NT2/D1 (cell line): ENCODE data around the gene DCUN1D3.

Experiments used
- DNase-seq: peaks from one replicate; pipeline ENCODE4 v3.0.0-alpha.2; 2011; ENCODE audit warnings: low read depth, low spot score
- H3K27me3 ChIP-seq: 2 replicates; pipeline ENCODE4 v1.6.0; 2011; ENCODE audit warnings: mild to moderate bottlenecking; ENCODE audit not compliant: insufficient read length, insufficient read depth
- H3K36me3 ChIP-seq: 2 replicates; pipeline ENCODE4 v1.6.1; 2011; ENCODE audit warnings: mild to moderate bottlenecking, low read length, mixed read lengths; ENCODE audit not compliant: insufficient read depth, insufficient read length
- H3K4me1 ChIP-seq: 2 replicates; pipeline ENCODE4 v1.5.1; 2011; ENCODE audit not compliant: insufficient read depth, insufficient read length
- H3K4me3 ChIP-seq: 2 replicates; pipeline ENCODE4 v1.5.1; 2011; ENCODE audit warnings: low read depth; ENCODE audit not compliant: insufficient read length
- H3K9ac ChIP-seq: 2 replicates; pipeline ENCODE4 v1.6.0; 2011; ENCODE audit warnings: low read depth; ENCODE audit not compliant: insufficient read length
- H3K9me3 ChIP-seq: 2 replicates; pipeline ENCODE4 v1.5.1; 2011; ENCODE audit warnings: mild to moderate bottlenecking, low read length; ENCODE audit not compliant: insufficient read depth
- SUZ12 ChIP-seq: IDR thresholded peaks from 2 replicates; pipeline ENCODE4 v1.6.1; 2011; ENCODE audit not compliant: insufficient read length, insufficient read depth; ENCODE audit errors: extremely low read depth
- YY1 ChIP-seq: IDR thresholded peaks from 2 replicates; pipeline ENCODE4 v1.6.1; 2011; ENCODE audit not compliant: insufficient read length, insufficient read depth
- ZNF274 ChIP-seq: IDR thresholded peaks from 2 replicates; pipeline ENCODE4 v1.6.1; 2011; ENCODE audit warnings: mild to moderate bottlenecking, low read depth, low read length

DCUN1D3 gene

GRCh38 chr16:20894388-20894787, 5.8 kb downstream of the DCUN1D3 start:
- Histone ChIP-seq H3K9ac (no peak overlapping the region), H3K9me3 (no peaks in the 10 kb centered on the region), H3K36me3 (peaks cover 52% of the 10 kb centered on the region), H3K4me1 (peaks cover 7% of the 10 kb centered on the region), H3K27me3 (no peaks in the 10 kb centered on the region), H3K4me3 (no peak overlapping the region)
- DNase-seq, result no peak
- TF ChIP-seq SUZ12 (no peak), ZNF274 (no peak), YY1 (no peak)

GRCh38 chr16:20889625-20890275, 10.4 kb downstream of the DCUN1D3 start:
- DNase-seq, result peak; percentile 38
- TF ChIP-seq ZNF274, result no peak
- TF ChIP-seq SUZ12, result no peak
- TF ChIP-seq YY1, result no peak
- no peak overlapping the region for H3K4me3 ChIP-seq
- no peaks in the 10 kb centered on the region for H3K27me3 ChIP-seq
- H3K36me3 ChIP-seq, result peaks cover 39% of the 10 kb centered on the region
- H3K9me3 ChIP-seq, result no peaks in the 10 kb centered on the region
- H3K9ac ChIP-seq, result no peak overlapping the region
- peaks cover 7% of the 10 kb centered on the region for H3K4me1 ChIP-seq

GRCh38 chr16:20887207-20887606, 13.0 kb downstream of the DCUN1D3 start:
- H3K9ac ChIP-seq, result no peak overlapping the region
- peaks cover 21% of the 10 kb centered on the region for H3K36me3 ChIP-seq
- H3K27me3 ChIP-seq, result no peaks in the 10 kb centered on the region
- H3K4me1 ChIP-seq, result peaks cover 3% of the 10 kb centered on the region
- TF ChIP-seq SUZ12, result no peak
- TF ChIP-seq ZNF274, result no peak
- no peak for TF ChIP-seq YY1
- H3K4me3 ChIP-seq, result no peak overlapping the region
- H3K9me3 ChIP-seq, result no peaks in the 10 kb centered on the region
- DNase-seq, result no peak

GRCh38 chr16:20886320-20886719, 13.8 kb downstream of the DCUN1D3 start:
- Histone ChIP-seq H3K27me3 (no peaks in the 10 kb centered on the region), H3K4me1 (peaks cover 3% of the 10 kb centered on the region)
- DNase-seq, result no peak

GRCh38 chr16:20884240-20884556, 16.0 kb downstream of the DCUN1D3 start:
- Histone ChIP-seq H3K9ac (no peak overlapping the region), H3K27me3 (no peaks in the 10 kb centered on the region), H3K4me3 (no peak overlapping the region), H3K4me1 (no peaks in the 10 kb centered on the region), H3K9me3 (no peaks in the 10 kb centered on the region), H3K36me3 (peaks cover 12% of the 10 kb centered on the region)
- DNase-seq, result no peak
- no peak for TF ChIP-seq YY1
- TF ChIP-seq ZNF274, result no peak
- no peak for TF ChIP-seq SUZ12

More at GRCh38 chr16:20886320-20886719, 13.8 kb downstream of the DCUN1D3 start:
- no peak overlapping the region for H3K9ac ChIP-seq
- no peaks in the 10 kb centered on the region for H3K9me3 ChIP-seq
- no peak for TF ChIP-seq YY1
- TF ChIP-seq SUZ12, result no peak
- TF ChIP-seq ZNF274, result no peak
- H3K36me3 ChIP-seq, result peaks cover 12% of the 10 kb centered on the region
- no peak overlapping the region for H3K4me3 ChIP-seq

- TF ChIP-seq ZNF274 (no peak), YY1 (no peak), SUZ12 (no peak)
Observed at GRCh38 chr16:20883554-20884239, 16.5 kb downstream of the DCUN1D3 start.

GRCh38 chr16:20881503-20881878, 18.7 kb downstream of the DCUN1D3 start:
- Histone ChIP-seq H3K9ac (no peak overlapping the region), H3K4me3 (no peak overlapping the region), H3K4me1 (no peaks in the 10 kb centered on the region), H3K27me3 (no peaks in the 10 kb centered on the region), H3K36me3 (peaks cover 8% of the 10 kb centered on the region), H3K9me3 (no peaks in the 10 kb centered on the region)
- TF ChIP-seq YY1 (no peak), SUZ12 (no peak), ZNF274 (no peak)
- DNase-seq, result no peak

More at GRCh38 chr16:20883554-20884239, 16.5 kb downstream of the DCUN1D3 start:
- Histone ChIP-seq H3K36me3 (peaks cover 12% of the 10 kb centered on the region), H3K4me3 (no peak overlapping the region), H3K9me3 (no peaks in the 10 kb centered on the region), H3K27me3 (no peaks in the 10 kb centered on the region), H3K4me1 (no peaks in the 10 kb centered on the region), H3K9ac (no peak overlapping the region)
- DNase-seq, result no peak
